Calu3 (cell line): Measurements from ENCODE around the gene ADGRE2. TPM values are rescaled to one million over a fixed set of nuclear protein-coding genes. Genes with fewer than 3 reads are reported as not detected.
"Not testable (repeated sequence)": the region's sequence is repeated elsewhere in the genome, so short reads cannot be mapped to it uniquely, and the experiment has no call there.

ENCODE experiments used
- BruUV-seq: library from RNA; stranded (reverse); fragments of 400-500 nt; replicated peaks from 2 replicates; lab custom pipeline; 2021; lab: Mats Ljungman, UMichigan
- CTCF ChIA-PET: fragments of 300-600 bp; sonication (Branson Sonifier 250); formaldehyde crosslinking; loops from one replicate; lab custom pipeline; 2022; ENCODE audit warnings: antibody characterized with exemption; lab: Charles Lee
- DNase-seq: peaks from one replicate; pipeline ENCODE4 v3.0.0; 2022
- H3K27ac Mint-ChIP-seq: one replicate; pipeline ENCODE4 v1.8.0; 2022; ENCODE audit warnings: mixed read lengths; ENCODE audit not compliant: unreplicated experiment
- H3K27me3 Mint-ChIP-seq: one replicate; pipeline ENCODE4 v1.8.0; 2022; ENCODE audit warnings: mixed read lengths; ENCODE audit not compliant: unreplicated experiment
- H3K36me3 Mint-ChIP-seq: one replicate; pipeline ENCODE4 v1.8.0; 2022; ENCODE audit warnings: mild to moderate bottlenecking, moderate library complexity, mixed read lengths; ENCODE audit not compliant: insufficient read depth, unreplicated experiment
- H3K4me1 Mint-ChIP-seq: one replicate; pipeline ENCODE4 v1.8.0; 2022; ENCODE audit warnings: mild to moderate bottlenecking, low read depth, mixed read lengths; ENCODE audit not compliant: unreplicated experiment
- H3K4me3 Mint-ChIP-seq: one replicate; pipeline ENCODE4 v1.8.0; 2022; ENCODE audit warnings: mild to moderate bottlenecking, low read depth, moderate library complexity, mixed read lengths; ENCODE audit not compliant: unreplicated experiment
- H3K9me3 Mint-ChIP-seq: one replicate; pipeline ENCODE4 v1.8.0; 2022; ENCODE audit warnings: low read depth, mixed read lengths; ENCODE audit not compliant: unreplicated experiment
- CTCF ChIP-seq: fragments of 200-600 bp; IDR thresholded peaks from one replicate; pipeline ENCODE4 v1.8.0; 2022; ENCODE audit warnings: antibody characterized with exemption; ENCODE audit not compliant: unreplicated experiment
- intact Hi-C: fragments of 100-400 bp; cut with micrococcal nuclease; formaldehyde crosslinking; loops from one replicate; pipeline ENCODE4 v1.10.0; 2022; ENCODE audit not compliant: unreplicated experiment
- total RNA-seq: library from RNA; stranded (reverse); gene quantifications from 2 replicates; pipeline ENCODE4 v1.2.3, GENCODE V29; 2022

ADGRE2 gene
- total RNA-seq, 1 experiment from 2014 or later, result not detected

GRCh38 chr19:14768001-14768400, 10.4 kb downstream of the ADGRE2 start:
- H3K4me3 Mint-ChIP-seq, result no peak overlapping the region
- no peak for TF ChIP-seq CTCF
- peaks cover 33% of the 10 kb centered on the region for H3K27me3 Mint-ChIP-seq
- no peaks in the 10 kb centered on the region for H3K36me3 Mint-ChIP-seq
- H3K9me3 Mint-ChIP-seq, result no peaks in the 10 kb centered on the region
- no peak overlapping the region for H3K27ac Mint-ChIP-seq
- CTCF ChIA-PET, result no interaction called here
- BruUV-seq, result no TSS peak
- H3K4me1 Mint-ChIP-seq, result no peaks in the 10 kb centered on the region
- intact Hi-C loops, result no loop called here
- DNase-seq, result no peak

DNA sequence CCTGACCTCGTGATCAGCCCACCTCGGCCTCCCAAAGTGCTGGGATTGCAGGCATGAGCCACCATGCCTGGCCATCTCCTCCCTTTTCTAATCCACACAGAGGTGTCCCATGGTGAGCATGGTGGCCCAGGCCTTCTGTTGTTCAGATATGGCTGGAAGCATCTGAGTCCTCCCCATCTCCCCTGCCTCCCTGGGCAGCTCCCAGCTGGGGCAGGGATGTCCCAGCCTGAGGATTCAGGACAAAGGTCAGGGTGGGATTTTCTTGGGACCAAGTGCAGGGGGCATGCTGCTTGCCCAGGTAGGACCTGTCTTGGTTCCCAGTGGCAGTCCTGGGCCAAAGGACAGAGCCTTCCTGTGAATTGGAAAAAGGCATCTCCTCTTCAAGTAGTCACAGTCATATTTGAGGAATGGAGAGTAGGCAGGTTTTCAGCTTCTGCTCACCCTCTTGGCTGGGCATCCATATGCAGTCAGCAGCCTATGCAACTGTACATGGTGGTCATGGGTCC, 10.8 kb downstream of the ADGRE2 start:
- no peak overlapping the region for H3K27ac Mint-ChIP-seq
- no peak for TF ChIP-seq CTCF
- peaks cover 34% of the 10 kb centered on the region for H3K27me3 Mint-ChIP-seq
- no peak for DNase-seq
- intact Hi-C loops, result no loop called here
- BruUV-seq, result no TSS peak
- H3K4me1 Mint-ChIP-seq, result no peaks in the 10 kb centered on the region
- H3K4me3 Mint-ChIP-seq, result no peak overlapping the region
- no peaks in the 10 kb centered on the region for H3K9me3 Mint-ChIP-seq
- CTCF ChIA-PET, result no interaction called here
- H3K36me3 Mint-ChIP-seq, result no peaks in the 10 kb centered on the region

GRCh38 chr19:14765841-14766240, 12.5 kb downstream of the ADGRE2 start:
- H3K36me3 Mint-ChIP-seq, H3K27ac Mint-ChIP-seq, DNase-seq, BruUV-seq, H3K4me3 Mint-ChIP-seq, H3K4me1 Mint-ChIP-seq, intact Hi-C loops, H3K9me3 Mint-ChIP-seq, CTCF ChIA-PET: not testable (repeated sequence)
- peaks cover 35% of the 10 kb centered on the region for H3K27me3 Mint-ChIP-seq

DNA sequence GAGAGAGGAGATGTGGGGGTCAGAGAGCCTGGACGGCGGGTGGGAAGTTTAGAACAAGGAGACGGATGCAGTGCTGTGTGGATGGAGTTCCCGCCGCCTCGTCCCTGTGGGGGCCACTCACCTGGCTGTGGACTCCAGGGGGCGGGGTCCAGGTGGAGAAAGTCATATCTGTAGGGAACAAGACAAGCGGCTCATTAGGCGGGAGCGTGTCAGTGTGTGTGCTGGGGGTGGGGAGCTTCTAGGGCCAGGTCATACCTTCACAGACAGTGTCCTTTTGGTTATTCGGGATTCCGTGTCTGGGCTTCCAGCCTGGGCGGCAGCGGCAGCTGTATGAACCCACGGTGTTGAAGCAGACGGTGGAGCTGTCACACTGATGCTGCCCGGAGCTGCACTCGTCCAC, 13.0 kb downstream of the ADGRE2 start:
- H3K4me3 Mint-ChIP-seq, DNase-seq, H3K36me3 Mint-ChIP-seq, H3K4me1 Mint-ChIP-seq, CTCF ChIA-PET, BruUV-seq, H3K27ac Mint-ChIP-seq, intact Hi-C loops, H3K9me3 Mint-ChIP-seq: not testable (repeated sequence)
- H3K27me3 Mint-ChIP-seq, result peaks cover 39% of the 10 kb centered on the region

DNA sequence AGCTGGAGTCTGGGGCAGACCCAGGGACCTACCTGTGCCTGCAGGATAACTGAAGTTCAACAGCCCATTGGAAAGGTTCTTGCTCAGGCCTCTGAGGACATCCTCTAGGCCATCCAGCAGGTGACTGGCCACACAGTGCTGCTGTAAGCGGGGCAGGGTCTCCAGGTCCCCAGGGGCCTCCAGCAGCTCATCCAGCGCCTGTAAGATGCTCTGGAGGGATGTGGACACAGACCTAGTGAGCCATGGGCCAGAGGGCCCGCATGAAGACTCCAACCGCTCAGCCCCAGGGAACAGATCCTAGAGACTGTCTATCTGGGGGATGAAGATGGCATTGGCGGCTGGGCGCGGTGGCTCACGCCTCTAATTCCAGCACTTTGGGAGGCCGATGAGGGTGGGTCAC, 14.0 kb downstream of the ADGRE2 start:
- CTCF ChIA-PET, result no interaction called here
- TF ChIP-seq CTCF, result no peak
- no TSS peak for BruUV-seq
- Mint-ChIP-seq H3K36me3 (no peaks in the 10 kb centered on the region), H3K27ac (no peak overlapping the region), H3K27me3 (peaks cover 36% of the 10 kb centered on the region), H3K4me1 (no peaks in the 10 kb centered on the region), H3K9me3 (no peaks in the 10 kb centered on the region), H3K4me3 (no peak overlapping the region)
- intact Hi-C loops, result no loop called here
- no peak for DNase-seq
